NCI-H446 treated with DMSO at 0.1 percent for 48 hours (cell line): Measurements from ENCODE around the gene COL4A6.

Source experiments
- DNase-seq: peaks from one replicate; lab custom pipeline; 2025; lab: John Stamatoyannopoulos, UW

Gene COL4A6

DNA sequence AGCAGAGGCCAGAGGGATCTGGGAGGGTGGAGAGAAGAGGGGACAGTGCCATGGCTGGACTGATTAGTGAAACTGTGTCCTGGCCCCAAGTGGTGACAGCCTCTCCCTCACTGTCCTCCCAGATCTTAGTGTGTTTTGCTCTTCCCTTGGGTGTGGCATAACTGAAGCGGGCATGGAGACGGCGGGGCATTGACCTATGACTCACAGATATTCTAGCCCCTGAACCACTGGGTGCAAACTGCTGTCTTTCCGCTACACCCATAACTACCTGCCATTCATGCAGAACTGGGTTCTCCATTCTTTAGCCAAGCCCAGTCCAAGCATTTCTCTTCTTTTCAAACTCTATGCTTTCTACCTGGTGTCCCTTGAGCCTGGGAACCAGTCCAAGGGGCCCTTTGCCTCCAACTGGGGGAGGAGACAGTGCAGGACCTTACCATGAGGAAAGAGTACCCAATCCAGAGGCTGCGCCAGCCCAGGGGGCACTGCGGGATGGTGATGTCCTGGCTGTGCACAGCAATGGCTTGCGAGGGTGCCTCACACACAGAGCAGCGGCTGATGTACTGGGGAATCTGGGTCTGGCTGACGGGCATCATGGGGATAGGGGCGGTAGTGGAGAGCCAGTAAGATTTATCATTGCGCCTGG is 279.1 kb downstream of the COL4A6 start:
- DNase-seq, result no peak

DNA sequence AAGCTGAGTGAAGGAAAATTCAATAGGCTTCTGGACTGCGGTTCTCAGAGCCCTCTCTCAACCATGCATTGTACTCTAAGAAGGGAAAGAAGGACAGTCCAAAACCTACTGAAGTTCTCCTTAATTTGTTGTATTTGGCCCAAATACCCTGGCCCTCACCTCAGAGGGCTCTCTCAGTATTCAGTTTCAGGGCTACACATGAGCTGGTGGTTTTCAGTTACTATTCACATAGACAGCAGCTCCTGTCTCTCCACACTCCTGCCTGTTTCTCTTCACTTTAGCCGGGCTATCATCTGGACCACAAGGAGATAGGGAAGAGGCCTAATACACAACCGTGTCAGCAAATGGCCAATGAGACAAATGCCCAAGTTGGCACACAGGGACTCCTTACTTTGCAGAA is 280.6 kb downstream of the COL4A6 start:
- no peak for DNase-seq

DNA sequence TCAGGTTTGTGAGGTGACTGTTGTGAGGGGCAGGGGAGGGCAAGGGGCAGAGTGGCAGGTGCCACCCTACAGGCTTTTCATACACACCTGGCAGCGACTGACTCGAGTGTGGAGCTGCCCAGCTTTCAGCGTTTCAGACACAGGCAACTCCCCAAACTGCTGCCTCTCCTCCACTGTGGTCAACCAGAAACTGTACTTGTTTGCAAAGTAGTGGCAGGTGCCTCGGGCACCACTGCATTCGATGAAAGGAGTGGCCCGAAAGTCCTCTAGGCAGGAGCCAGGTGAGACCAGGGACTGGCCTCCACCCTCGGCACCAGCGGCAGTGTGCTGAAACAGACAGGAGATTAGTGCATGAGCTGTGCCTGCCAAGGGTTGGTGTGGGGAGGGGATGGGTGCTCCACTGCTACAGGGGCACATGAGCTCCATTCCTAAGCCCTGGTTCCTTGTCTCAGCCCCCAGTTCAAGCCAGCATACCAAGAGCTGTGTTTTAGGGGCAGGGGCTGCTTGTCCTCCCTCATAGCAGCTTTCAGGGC is 281.2 kb downstream of the COL4A6 start:
- DNase-seq, result no peak

DNA sequence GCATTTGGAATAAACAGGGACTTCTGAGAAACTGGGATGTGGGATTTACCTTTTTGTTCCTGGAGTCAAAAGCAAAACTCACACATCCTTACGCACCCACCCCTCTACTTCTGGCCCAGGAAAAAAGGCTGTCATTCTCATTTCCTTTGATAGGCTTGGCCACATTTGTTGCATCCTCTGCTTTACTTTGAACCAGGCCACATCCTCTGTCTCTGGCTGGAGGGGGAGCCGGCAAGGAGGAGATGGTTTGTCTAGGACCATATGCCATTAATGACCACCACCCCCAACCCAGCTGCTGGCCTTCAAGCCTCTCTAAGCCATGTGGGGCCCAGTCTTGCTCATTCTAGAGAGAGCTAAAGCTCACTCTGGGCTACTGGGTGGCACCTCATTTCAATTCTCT is 282.1 kb downstream of the COL4A6 start:
- no peak for DNase-seq

DNA sequence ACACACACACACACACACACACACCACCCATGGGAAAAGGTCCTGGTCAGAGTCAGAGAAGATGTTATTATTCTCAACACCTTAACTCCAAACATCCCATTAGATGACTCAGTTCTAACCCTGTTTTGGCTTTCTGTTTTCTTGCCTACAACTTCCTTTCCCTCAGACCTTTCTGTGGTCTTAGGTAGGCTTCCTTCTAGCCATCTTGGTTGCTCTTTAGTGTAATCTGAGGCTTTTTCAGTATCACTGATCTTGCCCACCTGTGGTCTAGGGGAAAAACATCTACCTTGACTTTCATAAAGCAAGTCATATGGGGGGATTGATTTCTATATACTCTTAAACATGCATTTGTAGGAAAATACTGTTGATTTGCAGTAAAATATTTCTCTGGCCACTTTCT is 289.7 kb downstream of the COL4A6 start:
- no peak for DNase-seq

DNA sequence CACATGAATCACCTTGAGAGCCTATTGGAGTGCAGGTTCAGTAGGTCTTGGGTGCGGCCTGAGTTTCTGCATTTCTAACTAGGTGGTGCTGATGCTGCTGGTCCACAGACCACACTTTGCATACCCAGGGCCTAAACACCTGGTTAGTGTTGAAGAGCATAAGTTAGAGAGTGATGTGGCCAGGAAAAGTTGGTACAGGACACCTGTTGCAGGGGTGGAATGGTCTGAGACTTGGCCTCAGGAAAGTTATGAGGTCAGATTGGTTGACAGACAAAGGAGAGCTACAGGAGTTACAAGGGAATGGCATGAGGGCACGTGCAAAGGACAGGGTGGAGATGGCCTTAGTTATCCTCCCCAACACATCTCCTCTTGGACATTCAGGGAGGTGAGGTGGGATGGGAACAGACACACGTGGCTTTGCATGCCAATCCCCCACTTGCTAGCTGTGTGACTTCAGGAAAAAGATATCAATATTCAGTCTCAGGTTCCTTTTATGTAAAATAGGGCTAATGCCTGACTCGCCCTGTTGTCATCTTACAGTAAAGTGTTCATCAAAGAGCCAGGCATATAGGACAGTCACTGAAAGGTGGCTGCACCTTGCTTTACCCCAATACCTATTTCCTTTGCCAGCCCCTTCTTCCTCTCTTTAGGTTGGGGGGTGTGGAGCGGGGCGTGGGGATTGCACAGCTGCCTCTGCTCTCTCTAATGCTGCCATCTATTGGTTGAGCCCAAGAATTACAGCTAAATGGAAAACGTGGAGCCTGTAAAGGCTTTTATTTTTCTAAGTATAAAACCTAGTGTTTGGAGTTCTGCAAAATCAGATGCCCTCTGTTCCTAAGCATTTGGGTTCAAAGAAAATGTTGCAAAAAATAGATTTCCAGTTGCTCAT is 299.2 kb downstream of the COL4A6 start:
- no peak for DNase-seq

DNA sequence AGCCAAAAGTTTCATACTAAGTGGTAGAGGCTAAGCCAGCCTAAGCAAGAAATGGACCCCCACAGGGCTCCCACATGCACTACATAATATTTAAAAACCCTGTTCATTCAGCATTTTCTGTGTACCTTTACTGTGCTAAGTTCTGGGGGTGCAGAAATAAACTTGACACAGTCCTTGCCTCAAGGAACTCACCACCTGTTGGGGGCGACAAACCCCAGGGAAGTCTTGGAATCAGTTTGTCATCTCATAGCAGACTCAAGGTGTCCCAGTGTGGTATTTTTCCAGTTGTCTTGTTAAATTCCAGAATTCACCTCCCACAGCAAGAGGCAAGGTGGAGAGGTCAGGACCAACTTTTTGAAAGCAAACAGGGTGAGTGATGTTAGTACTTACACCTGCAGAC is 303.5 kb downstream of the COL4A6 start:
- no peak for DNase-seq

DNA sequence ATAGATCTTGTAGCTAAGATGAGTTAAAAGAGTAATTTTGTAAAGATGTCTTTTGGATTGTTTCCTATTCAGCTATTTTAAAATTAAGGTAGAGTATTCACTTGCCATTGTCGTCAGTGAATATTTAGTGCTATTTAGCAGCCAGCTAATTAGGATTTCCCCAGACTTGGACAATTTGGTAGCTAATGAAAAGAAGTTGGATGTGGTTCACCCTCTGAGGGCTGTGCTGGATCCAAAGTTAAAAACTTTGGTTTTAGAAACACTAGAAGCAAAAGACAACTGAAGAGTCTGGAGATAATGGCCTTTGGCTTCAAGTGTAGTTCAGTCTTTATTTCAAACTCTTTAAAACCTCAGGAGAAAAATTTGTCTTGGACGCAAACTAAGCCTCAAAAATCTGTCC is 305.3 kb downstream of the COL4A6 start:
- no peak for DNase-seq

DNA sequence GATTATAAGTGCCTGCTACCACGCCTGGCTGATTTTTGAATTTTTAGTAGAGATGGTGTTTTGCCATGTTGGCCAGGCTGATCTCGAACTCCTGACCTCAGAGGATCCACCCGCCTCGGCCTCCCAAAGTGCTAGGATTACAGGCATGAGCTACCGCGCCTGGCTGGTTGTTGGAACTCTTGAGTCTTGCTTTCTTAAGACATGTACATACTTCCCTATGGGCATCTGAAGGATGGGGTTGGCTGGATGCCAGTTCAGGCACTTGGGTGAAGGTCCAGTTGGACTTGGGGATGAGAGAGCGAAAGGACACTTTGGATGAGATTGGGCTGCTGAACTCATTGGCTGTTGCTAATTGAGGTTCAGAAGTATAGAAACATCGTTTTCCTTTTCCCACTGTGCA is 306.2 kb downstream of the COL4A6 start:
- no peak for DNase-seq

DNA sequence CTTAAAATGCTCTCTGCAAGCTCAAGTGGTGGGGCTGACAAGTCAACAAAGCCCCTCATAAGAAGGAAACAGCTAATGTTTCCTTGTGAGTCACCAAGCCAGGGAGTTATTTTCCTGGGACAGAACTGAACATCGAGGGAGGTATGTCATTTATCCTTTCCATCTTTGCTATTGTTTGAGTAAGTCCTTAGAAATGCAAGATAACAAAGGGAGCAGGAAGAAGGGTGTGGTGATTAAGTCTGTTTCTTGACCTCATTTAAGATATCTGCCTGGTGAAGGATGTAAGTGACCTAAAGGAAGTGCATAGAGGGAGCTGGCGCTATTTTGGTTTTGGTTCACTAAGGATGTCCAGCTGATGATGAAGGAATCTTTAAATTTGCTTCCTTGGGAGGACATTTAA is 306.8 kb downstream of the COL4A6 start:
- no peak for DNase-seq

DNA sequence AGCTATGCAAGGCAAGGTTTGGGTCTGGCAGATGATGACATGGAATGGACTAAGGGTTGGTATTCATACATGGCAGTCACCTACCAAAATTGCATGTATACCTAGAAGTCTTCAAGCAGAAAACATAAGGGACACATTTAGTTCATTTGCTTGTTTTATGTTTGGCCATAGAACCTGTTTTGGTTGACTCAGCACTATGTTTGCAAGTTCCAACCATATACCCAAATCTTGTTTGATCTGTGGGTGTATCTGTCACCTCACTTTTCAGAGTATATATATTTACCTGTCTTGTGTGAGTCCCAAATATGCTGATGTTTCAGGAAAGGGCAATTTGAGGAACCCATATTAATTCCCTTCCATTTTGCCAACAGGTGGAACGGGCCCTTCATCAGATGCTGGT is 307.3 kb downstream of the COL4A6 start:
- no peak for DNase-seq

DNA sequence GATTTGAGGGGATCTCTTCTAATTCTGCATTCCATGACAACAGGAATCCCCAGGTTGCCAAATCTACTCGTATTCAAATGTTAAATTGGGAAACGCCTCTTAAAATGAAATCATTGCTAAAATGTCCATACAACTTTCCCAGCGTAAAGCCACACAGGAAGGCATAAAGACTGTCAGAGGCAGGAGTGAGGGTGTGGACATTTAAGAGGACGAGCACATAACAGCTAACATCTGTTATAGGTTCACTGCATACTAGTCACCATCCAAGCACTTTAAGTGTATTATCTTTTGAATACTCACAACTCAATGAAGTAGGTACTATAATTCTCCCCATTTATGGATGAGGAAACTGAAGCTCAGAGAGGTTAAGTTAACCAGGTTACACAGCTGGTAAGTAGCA is 311.1 kb downstream of the COL4A6 start:
- DNase-seq, result no peak

DNA sequence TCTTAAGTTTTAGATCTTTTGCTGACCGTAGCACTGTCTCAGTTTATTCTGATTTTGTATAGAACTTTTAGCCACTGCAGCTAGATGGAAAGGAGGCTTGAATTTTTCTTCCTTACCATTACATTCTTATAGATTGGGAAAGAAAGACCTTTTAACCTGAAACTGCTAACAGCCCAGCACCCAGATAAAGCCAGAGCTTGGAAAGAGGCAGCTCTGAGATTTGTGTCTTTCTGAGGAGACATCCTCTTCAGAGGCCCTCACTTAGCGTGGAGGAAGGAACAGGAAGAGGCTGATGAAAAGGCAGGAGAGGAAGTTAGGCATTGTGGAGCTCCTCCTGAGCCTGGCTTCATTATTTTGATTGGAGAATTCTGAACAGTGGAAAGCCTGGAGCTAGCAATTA is 311.6 kb downstream of the COL4A6 start:
- DNase-seq, result no peak

DNA sequence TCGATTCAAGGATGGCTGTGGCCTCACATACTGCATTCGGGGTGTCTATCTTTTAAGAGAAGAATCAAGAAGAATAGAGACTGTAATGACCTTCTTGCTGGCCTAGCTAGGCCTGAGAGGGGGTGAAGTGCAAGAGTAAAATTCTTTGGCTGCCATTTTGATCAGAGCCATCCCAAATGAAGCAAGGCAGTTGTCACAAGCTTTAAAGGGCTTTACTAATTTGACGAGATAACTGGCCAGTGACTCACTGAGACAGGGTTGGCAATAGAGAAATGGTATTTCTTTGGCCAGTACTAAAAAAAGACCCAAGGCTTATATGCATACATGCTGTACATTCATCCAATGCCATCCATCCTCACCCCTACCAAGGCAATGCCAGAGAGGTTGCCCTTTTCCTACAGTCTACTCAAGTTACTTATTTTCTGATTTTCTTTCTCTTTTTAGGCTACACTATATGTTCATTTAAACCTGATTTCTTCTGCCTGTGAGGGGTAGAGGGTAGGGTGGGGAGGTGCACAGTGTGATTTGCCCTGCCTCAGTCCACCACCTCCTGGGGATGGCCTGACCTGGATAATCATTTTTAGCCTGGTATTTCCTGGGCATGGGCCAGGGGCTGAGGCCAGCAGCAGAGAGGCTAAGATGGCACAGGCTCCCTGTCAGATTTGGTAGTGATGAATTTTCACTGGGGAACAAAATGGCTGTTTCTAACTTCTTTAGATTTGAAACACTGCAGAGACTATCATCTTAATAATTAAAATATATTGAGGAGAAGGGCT is 314.4 kb downstream of the COL4A6 start:
- no peak for DNase-seq

DNA sequence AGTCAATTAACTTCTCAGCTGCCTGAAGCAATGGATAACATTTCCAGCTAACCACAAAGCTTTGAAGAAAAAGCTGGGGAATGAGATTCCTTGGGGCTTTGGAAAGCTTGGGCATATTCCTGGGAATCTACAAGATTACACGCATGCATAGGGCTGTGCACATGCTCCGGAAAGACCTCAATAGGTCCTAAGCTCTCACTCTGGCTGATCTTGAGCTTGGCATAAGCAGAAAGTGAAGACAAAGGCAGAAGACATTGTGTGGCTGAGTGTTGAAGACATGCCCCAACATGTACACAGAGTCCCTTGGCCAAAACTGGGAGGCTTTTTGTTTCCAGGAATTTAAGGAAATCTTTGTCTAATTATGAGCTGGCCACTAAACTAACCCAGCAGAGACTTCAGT is 315.5 kb downstream of the COL4A6 start:
- DNase-seq, result no peak

DNA sequence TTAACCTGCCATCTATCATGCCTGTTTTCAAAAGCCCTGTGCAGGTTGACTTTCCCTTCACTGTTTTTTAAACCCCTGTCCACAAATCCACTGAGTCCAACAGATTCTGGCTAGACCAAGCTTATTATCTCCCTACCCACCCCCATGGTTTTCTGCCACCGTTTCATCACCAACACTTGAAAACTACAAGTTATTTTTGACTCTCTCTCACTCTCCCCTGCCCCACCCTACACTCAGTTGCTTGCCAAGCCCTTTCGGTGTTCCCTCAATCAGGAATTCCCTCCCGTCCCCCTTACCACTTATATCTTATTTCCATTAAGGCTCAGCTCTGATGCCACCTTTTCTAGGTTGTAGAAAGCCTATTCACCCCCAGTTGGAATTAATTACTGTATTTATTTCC is 316.9 kb downstream of the COL4A6 start:
- no peak for DNase-seq

DNA sequence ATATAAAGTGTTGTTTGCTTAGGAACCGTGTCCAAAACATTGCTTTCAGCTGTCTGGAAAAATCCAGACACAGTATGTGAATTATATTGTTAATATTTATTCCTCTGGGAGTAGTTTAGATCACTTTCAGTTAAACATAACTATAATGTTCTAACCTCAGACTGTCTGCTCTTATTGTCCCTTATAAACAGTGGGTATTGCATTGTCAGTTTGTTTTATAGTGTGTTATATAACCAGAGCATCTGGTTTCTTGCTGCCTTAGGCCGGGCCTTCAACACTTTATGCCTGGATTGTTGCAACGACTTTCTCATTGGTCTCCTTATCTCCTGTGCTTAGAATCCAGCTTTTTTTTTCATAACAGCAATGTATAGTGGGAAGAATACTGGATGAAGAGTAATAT is 320.2 kb downstream of the COL4A6 start:
- no peak for DNase-seq

DNA sequence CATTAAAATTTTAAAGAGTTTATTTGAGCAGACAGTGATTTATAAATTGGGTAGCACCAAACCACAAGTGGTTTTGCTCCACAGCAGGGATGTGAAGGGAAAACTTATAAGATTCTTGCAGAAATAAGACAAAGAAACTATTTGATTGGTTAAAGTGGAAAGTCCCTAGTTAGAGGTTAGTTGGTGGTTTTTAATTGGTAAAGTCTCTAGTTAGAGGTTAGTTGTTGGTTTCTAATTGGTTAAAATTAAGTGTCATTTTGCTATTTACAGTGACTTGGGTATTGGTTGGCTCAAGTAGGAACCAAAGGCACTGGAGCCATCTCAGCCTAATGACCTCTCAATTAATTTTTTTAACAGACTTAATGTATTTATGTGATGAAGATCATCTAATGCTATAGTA is 323.7 kb downstream of the COL4A6 start:
- DNase-seq, result no peak
